ENCODE results near the gene OPRL1.

DNA sequence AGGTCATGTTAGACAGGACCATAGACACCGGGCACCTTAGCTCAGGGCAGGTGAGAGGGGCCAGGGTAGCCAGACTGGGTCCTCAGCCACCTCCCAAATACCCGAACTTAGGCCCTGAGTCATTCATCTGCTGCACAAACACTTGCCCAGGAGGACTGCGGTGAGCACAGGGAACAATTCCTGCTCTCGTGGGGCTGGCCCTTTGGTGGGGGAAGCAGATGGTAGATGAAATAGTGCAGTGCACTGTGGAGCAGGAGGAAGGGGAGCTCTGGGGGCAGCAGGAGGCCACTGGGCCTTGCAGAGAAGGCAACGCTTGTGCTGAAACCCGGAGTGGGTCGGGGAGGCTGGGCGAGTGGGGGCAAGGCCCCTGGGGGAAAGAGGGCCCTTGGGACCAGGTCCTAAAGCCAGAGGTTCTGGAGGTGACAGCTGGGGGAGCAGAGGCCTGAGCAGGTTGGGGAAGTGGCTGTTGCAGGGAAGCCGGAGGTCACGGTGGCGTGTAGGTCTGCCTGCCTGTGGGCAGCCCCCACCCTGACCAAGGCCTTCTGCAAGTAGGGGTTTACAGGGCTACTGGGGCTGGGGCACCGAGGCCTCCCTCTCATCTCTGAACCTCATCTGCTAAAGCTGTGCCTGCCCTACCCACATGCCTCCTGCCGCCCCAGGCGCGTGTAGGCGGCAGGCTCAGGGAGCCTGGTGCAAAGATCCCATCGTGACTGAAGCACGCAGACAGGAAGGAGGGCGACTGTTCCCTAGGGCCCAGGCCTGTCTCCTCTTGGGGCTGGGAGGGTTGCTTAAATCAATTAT, 32.2 kb downstream of the OPRL1 start:
- TF ChIP-seq, protein P1, sequence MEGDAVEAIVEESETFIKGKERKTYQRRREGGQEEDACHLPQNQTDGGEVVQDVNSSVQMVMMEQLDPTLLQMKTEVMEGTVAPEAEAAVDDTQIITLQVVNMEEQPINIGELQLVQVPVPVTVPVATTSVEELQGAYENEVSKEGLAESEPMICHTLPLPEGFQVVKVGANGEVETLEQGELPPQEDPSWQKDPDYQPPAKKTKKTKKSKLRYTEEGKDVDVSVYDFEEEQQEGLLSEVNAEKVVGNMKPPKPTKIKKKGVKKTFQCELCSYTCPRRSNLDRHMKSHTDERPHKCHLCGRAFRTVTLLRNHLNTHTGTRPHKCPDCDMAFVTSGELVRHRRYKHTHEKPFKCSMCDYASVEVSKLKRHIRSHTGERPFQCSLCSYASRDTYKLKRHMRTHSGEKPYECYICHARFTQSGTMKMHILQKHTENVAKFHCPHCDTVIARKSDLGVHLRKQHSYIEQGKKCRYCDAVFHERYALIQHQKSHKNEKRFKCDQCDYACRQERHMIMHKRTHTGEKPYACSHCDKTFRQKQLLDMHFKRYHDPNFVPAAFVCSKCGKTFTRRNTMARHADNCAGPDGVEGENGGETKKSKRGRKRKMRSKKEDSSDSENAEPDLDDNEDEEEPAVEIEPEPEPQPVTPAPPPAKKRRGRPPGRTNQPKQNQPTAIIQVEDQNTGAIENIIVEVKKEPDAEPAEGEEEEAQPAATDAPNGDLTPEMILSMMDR (conservative IDR thresholded peaks at IDR 0.05 in 1 of 2, IDR thresholded peaks at IDR 0.05 in 1 of 2; ENCODE audit: extremely low read depth in 1 of 2, insufficient read depth in 1 of 2, low read depth in 1 of 2, low read length in 2 of 2) = no peak
- no peak for TF ChIP-seq EZH2 (IDR thresholded peaks at IDR 0.05; ENCODE audit: borderline replicate concordance, low read length)
